A204.1 (cell line): ENCODE measurements around the gene DNAH17.

ENCODE experiments used
- FAIRE-seq: peaks from 2 replicates; lab custom pipeline; 2012; peaks lifted over from hg19 to GRCh38; lab: Jason Lieb, UNC

The DNAH17 gene

GRCh38 chr17:78409191-78409928 is 167.8 kb downstream of the DNAH17 start:
- FAIRE-seq, result no peak

GRCh38 chr17:78408476-78409050 is 168.6 kb downstream of the DNAH17 start:
- FAIRE-seq, result no peak

GRCh38 chr17:78407387-78408000 is 169.7 kb downstream of the DNAH17 start:
- no peak for FAIRE-seq

- no peak for FAIRE-seq
Observed at GRCh38 chr17:78406920-78407319, 170.3 kb downstream of the DNAH17 start.

GRCh38 chr17:78406396-78406795 is 170.8 kb downstream of the DNAH17 start:
- no peak for FAIRE-seq

- FAIRE-seq, result no peak
Observed at GRCh38 chr17:78403822-78404221, 173.4 kb downstream of the DNAH17 start.

GRCh38 chr17:78401891-78402290 is 175.3 kb downstream of the DNAH17 start:
- FAIRE-seq, result no peak

GRCh38 chr17:78401246-78401645 is 175.9 kb downstream of the DNAH17 start:
- no peak for FAIRE-seq

GRCh38 chr17:78400581-78401240 is 176.5 kb downstream of the DNAH17 start:
- no peak for FAIRE-seq

- FAIRE-seq, result no peak
Observed at GRCh38 chr17:78399693-78400144, 177.5 kb downstream of the DNAH17 start.

- FAIRE-seq, result no peak
Observed at GRCh38 chr17:78399028-78399692, 178.0 kb downstream of the DNAH17 start.

- FAIRE-seq, result no peak
Observed at GRCh38 chr17:78398390-78398789, 178.8 kb downstream of the DNAH17 start.

- FAIRE-seq, result no peak
Observed at GRCh38 chr17:78397681-78398101, 179.5 kb downstream of the DNAH17 start.

GRCh38 chr17:78396441-78397337 is 180.5 kb downstream of the DNAH17 start:
- FAIRE-seq, result no peak

- no peak for FAIRE-seq
Observed at GRCh38 chr17:78395155-78395554, 182.0 kb downstream of the DNAH17 start.

- FAIRE-seq, result no peak
Observed at GRCh38 chr17:78394209-78394608, 183.0 kb downstream of the DNAH17 start.

- FAIRE-seq, result no peak
Observed at GRCh38 chr17:78393575-78393974, 183.6 kb downstream of the DNAH17 start.

- no peak for FAIRE-seq
Observed at GRCh38 chr17:78392295-78392694, 184.9 kb downstream of the DNAH17 start.

- FAIRE-seq, result no peak
Observed at GRCh38 chr17:78391843-78392242, 185.4 kb downstream of the DNAH17 start.

- no peak for FAIRE-seq
Observed at GRCh38 chr17:78391051-78391431, 186.2 kb downstream of the DNAH17 start.
